ENCODE measurements around the gene PARVB. TPM values are rescaled to one million over a fixed set of nuclear protein-coding genes. Genes with fewer than 3 reads are reported as not detected.

The PARVB gene
- total and polyA plus RNA-seq, 3 experiments from 2014 or later, result 6.2 to 84.3 (median 82.1) TPM

GRCh38 chr22:44146088-44146861 lies 122.2 kb downstream of the PARVB start:
- H3K4me1 Mint-ChIP-seq, result no peaks in the 10 kb centered on the region
- CTCF ChIA-PET, result no interaction called here
- no peak overlapping the region for H3K4me3 Mint-ChIP-seq

DNA sequence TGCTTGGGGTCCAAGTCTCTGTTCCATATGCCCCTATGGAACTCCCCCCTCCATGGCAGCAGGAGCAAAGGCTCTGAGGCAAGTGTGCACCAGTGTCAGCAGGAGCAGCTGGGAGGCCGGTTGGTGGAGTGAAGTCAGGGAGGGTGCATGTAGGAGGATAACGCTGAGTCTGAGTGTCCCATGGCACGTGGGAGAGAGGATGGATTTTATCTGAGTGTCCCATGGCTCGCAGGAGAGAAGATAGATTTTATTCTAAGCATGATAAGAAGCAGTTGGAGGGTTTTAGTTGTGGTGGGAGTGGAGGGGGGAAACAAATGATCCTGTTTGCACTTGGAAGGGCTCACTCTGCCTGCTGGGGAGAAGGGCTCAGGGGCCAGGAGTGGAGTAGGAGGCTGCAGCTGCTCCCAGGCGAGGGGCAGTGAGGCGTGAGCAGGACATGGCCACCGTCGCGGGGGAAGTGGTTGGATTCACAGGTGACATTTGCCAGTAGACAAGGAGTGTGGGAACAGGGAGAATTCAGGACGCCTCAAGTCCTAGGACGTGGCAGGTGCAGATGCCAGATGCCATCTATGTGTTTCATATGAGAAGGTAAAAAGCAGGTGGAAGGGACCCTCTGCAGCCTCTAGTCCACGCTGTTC lies 123.0 kb downstream of the PARVB start:
- CTCF ChIA-PET, result no interaction called here
- Histone ChIP-seq H3K36me3 (ENCODE audit: insufficient read depth, low read length) (no peaks in the 10 kb centered on the region), H3K4me3 (ENCODE audit: low read length) (no peak overlapping the region), H3K27me3 (ENCODE audit: insufficient read depth, low read length, poor library complexity, severe bottlenecking) (no peaks in the 10 kb centered on the region), H3K27ac (ENCODE audit: low read depth, low read length) (no peak overlapping the region), H3K4me1 (ENCODE audit: insufficient read depth, low read length) (no peaks in the 10 kb centered on the region), H3K9me3 (ENCODE audit: low read length) (no peaks in the 10 kb centered on the region)
- no peak for DNase-seq
- Mint-ChIP-seq H3K9me3 (no peaks in the 10 kb centered on the region), H3K4me1 (no peaks in the 10 kb centered on the region), H3K27ac (no peak overlapping the region), H3K36me3 (peaks cover 0 to 9% (median 6%) of the 10 kb centered on the region in 3 donors), H3K4me3 (peak overlapping the region in 1 of 7 donors; percentile 23), H3K27me3 (no peaks in the 10 kb centered on the region)
- POLR2A ChIA-PET, result no interaction called here

More at GRCh38 chr22:44146088-44146861, 122.2 kb downstream of the PARVB start:
- no peaks in the 10 kb centered on the region for H3K36me3 ChIP-seq (ENCODE audit: insufficient read depth, low read length)
- POLR2A ChIA-PET, result no interaction called here
- H3K4me1 ChIP-seq (ENCODE audit: insufficient read depth, low read length), result no peaks in the 10 kb centered on the region
- no peaks in the 10 kb centered on the region for H3K9me3 ChIP-seq (ENCODE audit: low read length)
- Mint-ChIP-seq H3K27me3 (no peaks in the 10 kb centered on the region), H3K9me3 (no peaks in the 10 kb centered on the region), H3K36me3 (peaks cover 0 to 8% (median 4%) of the 10 kb centered on the region in 3 donors), H3K27ac (peak overlapping the region in 1 of 8 donors; percentile 70)
- H3K4me3 ChIP-seq (ENCODE audit: low read length), result no peak overlapping the region
- no peak overlapping the region for H3K27ac ChIP-seq (ENCODE audit: low read depth, low read length)
- H3K27me3 ChIP-seq (ENCODE audit: insufficient read depth, low read length, poor library complexity, severe bottlenecking), result no peaks in the 10 kb centered on the region
- DNase-seq, result no peak

DNA sequence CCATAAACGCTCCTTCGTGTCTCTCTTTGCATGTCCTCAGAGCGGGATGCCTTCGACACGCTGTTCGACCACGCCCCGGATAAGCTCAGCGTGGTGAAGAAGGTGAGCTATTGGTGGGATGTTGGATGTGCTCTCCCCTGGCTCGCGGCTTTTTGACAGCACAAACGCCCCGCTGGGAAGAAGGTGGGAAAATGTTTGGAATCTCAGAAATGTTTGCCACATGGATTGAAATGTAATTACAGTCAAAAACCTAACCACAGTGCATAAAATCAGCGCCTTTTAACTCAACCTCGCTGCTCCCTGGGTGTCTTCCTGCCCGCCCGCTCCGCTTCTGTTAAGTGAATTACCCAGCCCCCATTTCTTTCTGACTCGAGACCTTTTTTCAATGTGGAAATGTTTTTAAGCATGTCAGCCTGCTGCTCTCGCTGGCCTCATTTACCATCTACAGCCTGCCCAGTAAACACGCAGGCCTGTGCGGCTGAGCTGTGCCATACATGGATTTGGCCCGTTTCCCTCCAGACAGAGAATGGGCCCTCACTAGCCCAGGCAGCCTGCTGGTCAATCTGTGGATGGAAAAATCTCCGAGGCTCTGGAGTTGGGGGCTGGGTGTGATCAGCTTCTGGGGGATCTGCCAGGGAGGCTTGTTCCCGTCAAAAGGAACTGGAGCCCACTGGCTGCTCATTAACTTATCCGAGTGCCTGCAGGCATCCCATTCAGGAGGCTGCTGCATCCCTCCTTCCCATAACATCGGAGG lies 123.9 kb downstream of the PARVB start:
- Mint-ChIP-seq H3K27me3 (no peaks in the 10 kb centered on the region), H3K36me3 (peaks cover 0 to 15% (median 6%) of the 10 kb centered on the region in 3 donors), H3K27ac (no peak overlapping the region), H3K4me1 (no peaks in the 10 kb centered on the region), H3K9me3 (no peaks in the 10 kb centered on the region), H3K4me3 (no peak overlapping the region)
- H3K27me3 ChIP-seq (ENCODE audit: insufficient read depth, low read length, poor library complexity, severe bottlenecking), result no peaks in the 10 kb centered on the region
- H3K27ac ChIP-seq (ENCODE audit: low read depth, low read length), result no peak overlapping the region
- DNase-seq, result no peak
- H3K36me3 ChIP-seq (ENCODE audit: insufficient read depth, low read length), result no peaks in the 10 kb centered on the region
- no peaks in the 10 kb centered on the region for H3K4me1 ChIP-seq (ENCODE audit: insufficient read depth, low read length)
- ChIA-PET CTCF (no interaction called here), POLR2A (no interaction called here)
- no peaks in the 10 kb centered on the region for H3K9me3 ChIP-seq (ENCODE audit: low read length)
- H3K4me3 ChIP-seq (ENCODE audit: low read length), result no peak overlapping the region

DNA sequence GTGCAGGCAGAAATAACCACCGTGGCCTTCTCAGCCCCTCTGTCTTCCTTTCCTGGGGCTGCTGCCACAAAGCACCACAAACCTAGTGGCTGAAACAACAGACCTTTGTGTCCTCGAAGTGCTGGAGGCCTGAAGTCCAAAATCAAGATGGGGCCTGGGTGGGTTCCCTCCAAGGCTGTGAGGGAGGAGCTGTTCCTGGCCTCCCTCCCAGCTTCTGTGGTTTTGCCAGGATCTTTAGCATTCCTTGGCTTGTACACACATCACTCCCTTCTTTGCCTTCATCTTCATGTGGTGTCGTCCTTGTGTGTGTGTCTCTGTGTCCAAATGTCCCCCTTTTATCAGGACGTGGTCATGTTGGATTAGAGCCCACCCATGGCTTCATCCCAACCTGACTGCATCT lies 127.6 kb downstream of the PARVB start:
- no peak for DNase-seq
- no peaks in the 10 kb centered on the region for H3K4me1 Mint-ChIP-seq
- H3K27me3 Mint-ChIP-seq, result no peaks in the 10 kb centered on the region
- H3K36me3 ChIP-seq (ENCODE audit: insufficient read depth, low read length), result no peaks in the 10 kb centered on the region
- no peaks in the 10 kb centered on the region for H3K9me3 ChIP-seq (ENCODE audit: low read length)
- H3K27ac Mint-ChIP-seq, result no peak overlapping the region
- no peaks in the 10 kb centered on the region for H3K27me3 ChIP-seq (ENCODE audit: insufficient read depth, low read length, poor library complexity, severe bottlenecking)
- ChIA-PET POLR2A (interaction anchor here (1.0 kb wide), 1 partner anchor 30 kb away, joined by 3 read pairs; the partner anchor contains the start of gene PARVG), CTCF (no interaction called here)
- H3K4me3 ChIP-seq (ENCODE audit: low read length), result no peak overlapping the region
- H3K4me1 ChIP-seq (ENCODE audit: insufficient read depth, low read length), result peaks cover 8% of the 10 kb centered on the region
- H3K27ac ChIP-seq (ENCODE audit: low read depth, low read length), result no peak overlapping the region
- H3K36me3 Mint-ChIP-seq, result peaks cover 0 to 15% (median 6%) of the 10 kb centered on the region in 3 donors
- H3K4me3 Mint-ChIP-seq, result no peak overlapping the region
- no peaks in the 10 kb centered on the region for H3K9me3 Mint-ChIP-seq

- ChIA-PET CTCF (interaction anchor here (0.8 kb wide), 1 partner anchor 10 kb away, joined by 3 read pairs; no protein-coding TSS in a partner anchor), POLR2A (no interaction called here)
- H3K36me3 ChIP-seq (ENCODE audit: insufficient read depth, low read length), result no peaks in the 10 kb centered on the region
- Mint-ChIP-seq H3K9me3 (no peaks in the 10 kb centered on the region), H3K27me3 (no peaks in the 10 kb centered on the region), H3K4me1 (no peaks in the 10 kb centered on the region), H3K36me3 (peaks cover 0 to 16% (median 8%) of the 10 kb centered on the region in 3 donors), H3K27ac (no peak overlapping the region), H3K4me3 (no peak overlapping the region)
- no peaks in the 10 kb centered on the region for H3K27me3 ChIP-seq (ENCODE audit: insufficient read depth, low read length, poor library complexity, severe bottlenecking)
- no peak overlapping the region for H3K4me3 ChIP-seq (ENCODE audit: low read length)
- no peaks in the 10 kb centered on the region for H3K9me3 ChIP-seq (ENCODE audit: low read length)
- no peak overlapping the region for H3K27ac ChIP-seq (ENCODE audit: low read depth, low read length)
- DNase-seq, result no peak
- peaks cover 8% of the 10 kb centered on the region for H3K4me1 ChIP-seq (ENCODE audit: insufficient read depth, low read length)
Observed at GRCh38 chr22:44153710-44154109, 129.6 kb downstream of the PARVB start.

DNA sequence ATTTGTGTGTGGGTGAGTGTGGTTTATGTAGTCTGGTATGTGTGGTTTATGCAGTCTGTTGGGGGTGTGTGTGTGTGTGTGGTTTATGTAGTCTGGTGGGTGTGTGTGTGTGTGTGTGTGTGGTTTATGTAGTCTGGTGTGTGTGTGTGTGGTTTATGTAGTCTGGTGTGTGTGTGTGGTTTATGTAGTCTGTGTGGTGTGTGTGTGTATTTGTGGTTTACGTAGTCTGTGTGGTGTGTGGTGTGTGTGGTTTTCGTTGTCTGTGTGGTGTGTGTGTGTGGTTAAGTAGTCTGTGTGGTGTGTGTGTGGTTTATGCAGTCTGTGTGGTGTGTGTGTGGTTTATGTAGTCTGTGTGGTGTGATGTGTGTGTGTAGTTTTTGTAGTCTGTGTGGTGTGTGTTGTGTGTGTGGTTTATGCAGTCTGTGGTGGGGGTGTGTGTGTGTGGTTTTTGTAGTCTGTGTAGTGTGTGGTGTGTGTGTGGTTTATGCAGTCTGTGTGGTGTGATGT lies 130.4 kb downstream of the PARVB start:
- Histone ChIP-seq H3K27me3 (ENCODE audit: insufficient read depth, low read length, poor library complexity, severe bottlenecking) (no peaks in the 10 kb centered on the region), H3K27ac (ENCODE audit: low read depth, low read length) (no peak overlapping the region), H3K4me3 (ENCODE audit: low read length) (no peak overlapping the region), H3K4me1 (ENCODE audit: insufficient read depth, low read length) (peaks cover 8% of the 10 kb centered on the region), H3K36me3 (ENCODE audit: insufficient read depth, low read length) (no peaks in the 10 kb centered on the region), H3K9me3 (ENCODE audit: low read length) (no peaks in the 10 kb centered on the region)
- Mint-ChIP-seq H3K9me3 (no peaks in the 10 kb centered on the region), H3K27me3 (no peaks in the 10 kb centered on the region), H3K27ac (no peak overlapping the region), H3K4me3 (no peak overlapping the region), H3K36me3 (peaks cover 0 to 22% (median 10%) of the 10 kb centered on the region in 3 donors), H3K4me1 (no peaks in the 10 kb centered on the region)
- POLR2A ChIA-PET, result no interaction called here
- DNase-seq, result no peak
- CTCF ChIA-PET, result no interaction called here

DNA sequence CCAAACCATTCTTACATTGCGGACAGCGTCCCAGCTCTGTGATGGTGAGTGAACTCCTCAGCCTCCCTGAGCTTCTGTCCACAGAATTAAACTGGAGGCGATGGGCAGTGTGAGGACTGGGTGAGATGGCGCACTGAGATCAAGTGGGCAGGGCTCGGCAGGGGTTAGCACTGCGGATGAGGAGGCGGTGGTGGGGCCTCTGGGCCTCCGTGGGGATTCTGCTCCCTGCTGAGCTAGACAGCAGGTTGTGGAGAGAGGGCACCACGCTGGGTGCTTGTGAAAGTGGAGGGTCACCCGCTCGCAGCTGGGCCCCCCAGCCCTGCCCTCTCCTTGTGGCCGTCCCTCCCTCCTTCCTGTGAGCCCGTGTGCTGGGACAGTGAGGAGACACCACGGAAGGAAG lies 131.0 kb downstream of the PARVB start:
- POLR2A ChIA-PET, result no interaction called here

More for the DNA sequence above, 131.0 kb downstream of the PARVB start:
- no peak for DNase-seq
- CTCF ChIA-PET, result no interaction called here
- peaks cover 0 to 26% (median 10%) of the 10 kb centered on the region in 3 donors for H3K36me3 Mint-ChIP-seq
- no peak overlapping the region for H3K4me3 ChIP-seq (ENCODE audit: low read length)
- no peak overlapping the region for H3K27ac Mint-ChIP-seq
- peaks cover 8% of the 10 kb centered on the region for H3K4me1 ChIP-seq (ENCODE audit: insufficient read depth, low read length)
- no peaks in the 10 kb centered on the region for H3K4me1 Mint-ChIP-seq
- H3K36me3 ChIP-seq (ENCODE audit: insufficient read depth, low read length), result no peaks in the 10 kb centered on the region
- H3K9me3 ChIP-seq (ENCODE audit: low read length), result no peaks in the 10 kb centered on the region
- no peak overlapping the region for H3K4me3 Mint-ChIP-seq
- no peaks in the 10 kb centered on the region for H3K9me3 Mint-ChIP-seq
- H3K27ac ChIP-seq (ENCODE audit: low read depth, low read length), result no peak overlapping the region
- no peaks in the 10 kb centered on the region for H3K27me3 Mint-ChIP-seq
- no peaks in the 10 kb centered on the region for H3K27me3 ChIP-seq (ENCODE audit: insufficient read depth, low read length, poor library complexity, severe bottlenecking)
